Motor neuron (in vitro differentiated cells): ENCODE results near the gene FTO. TPM values are rescaled to one million over a fixed set of nuclear protein-coding genes. Genes with fewer than 3 reads are reported as not detected.

Source experiments
- ATAC-seq, 8 experiments: fragments of 200-7000 bp; cut with Tn5 transposase; replicated peaks in 6 of 8; 2 replicates each; pipeline ENCODE4 v1.8.0; 2021; ENCODE audit warnings: mild to moderate bottlenecking in 8 of 8, moderate library complexity in 8 of 8
- H3K27ac ChIP-seq, 2 donors: fragments of 250-450 bp; sonication (Bioruptor Pico); 2 replicates each; pipeline ENCODE4 v1.9.0; 2021; ENCODE audit warnings: antibody characterized with exemption in 2 of 2, mild to moderate bottlenecking in 2 of 2, moderate library complexity in 1 of 2
- H3K4me1 ChIP-seq, 2 donors: fragments of 250-450 bp; sonication (Bioruptor Pico); replicated peaks in 1 of 2; 2 replicates each; pipeline ENCODE4 v1.6.1; 2021; ENCODE audit warnings: antibody characterized with exemption in 2 of 2, mild to moderate bottlenecking in 2 of 2, moderate library complexity in 1 of 2
- H3K4me3 ChIP-seq, 5 donors: fragments of 250-450 bp; sonication (Bioruptor Pico); 2 replicates each; pipeline ENCODE4 v1.9.0; 2021; ENCODE audit warnings: antibody characterized with exemption in 5 of 5, mild to moderate bottlenecking in 5 of 5, moderate library complexity in 4 of 5
- WGBS, 10 experiments: fragments of 450-650 bp; shearing (Covaris generic); methylation state at CpG; one replicate each; pipeline ENCODE4 v1.0.0; 2022; 5-methylcytosine and 5-hydroxymethylcytosine counted together
- in situ Hi-C, 9 experiments: fragments of 400-800 bp; cut with MboI; loops; one replicate each; pipeline ENCODE4 v1.15.0; 2021; ENCODE audit warnings: low sequenced_read_pairs in 9 of 9, low pct_unique_long_range_greater_than_20kb in 2 of 9; ENCODE audit not compliant: unreplicated experiment in 9 of 9
- total RNA-seq, 8 experiments: library from RNA; unstranded; fragments of 300-600 nt; gene quantifications; 2 replicates each; pipeline versions ENCODE4 v1.2.3 to v1.2.4, GENCODE V29; 2022

Gene FTO
- total RNA-seq: 100 to 1,000 TPM in 5 of 8 experiments, 10 to 100 TPM in 3; 73.8 to 143 (median 112) TPM

DNA sequence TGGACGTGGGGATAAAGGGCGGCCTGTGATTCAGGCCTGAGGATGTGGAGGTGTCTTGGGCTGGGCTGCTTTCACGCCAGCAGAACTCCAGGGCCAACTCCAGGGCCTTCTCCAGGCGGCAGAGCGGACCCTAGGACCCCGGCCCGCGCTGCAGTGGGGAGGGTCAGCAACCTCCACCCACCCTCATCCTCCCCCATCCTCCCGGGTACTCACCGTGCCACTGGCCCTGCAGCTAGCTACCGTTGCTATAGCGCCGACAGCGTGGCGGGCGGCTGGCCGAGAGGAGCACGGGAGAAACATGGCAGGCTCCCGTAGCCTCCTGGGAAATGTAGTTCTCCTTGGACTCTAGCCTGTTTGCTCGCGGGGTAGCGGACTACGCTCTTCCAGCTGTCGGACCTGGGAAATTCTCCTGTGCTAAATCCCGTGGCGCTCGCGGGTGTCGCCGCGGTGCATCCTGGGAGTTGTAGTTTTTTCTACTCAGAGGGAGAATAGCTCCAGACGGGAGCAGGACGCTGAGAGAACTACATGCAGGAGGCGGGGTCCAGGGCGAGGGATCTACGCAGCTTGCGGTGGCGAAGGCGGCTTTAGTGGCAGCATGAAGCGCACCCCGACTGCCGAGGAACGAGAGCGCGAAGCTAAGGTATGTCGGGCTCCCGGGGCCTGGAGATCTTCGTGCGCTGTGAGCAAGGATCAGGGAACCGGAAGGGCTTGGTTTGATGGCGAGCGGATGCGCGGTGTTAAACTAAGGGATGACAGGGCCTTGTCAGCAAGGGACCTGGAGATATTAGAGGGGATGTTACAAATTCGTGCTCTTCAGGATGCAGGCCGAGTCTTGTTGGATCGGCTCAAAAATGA, at the start of gene FTO, which contains the start of gene RPGRIP1L:
Gene FTO (plus strand): TSS at position 567 of the 855 bp plus-strand sequence.
Gene RPGRIP1L (minus strand): TSS at position 270 of the 855 bp plus-strand sequence. CDS start 3,136 bp downstream, outside the sequence.
- H3K4me3 ChIP-seq: peak within 1 kb of the TSS; percentile 52 to 90 (median 67)
- WGBS, 10 experiments: 0 to 1% (median 0%) methylated on average over 1 to 33 of the region's 57 CpGs; no CpG with 5 or more reads in 3 of the 10 experiments
- H3K4me1 ChIP-seq: peaks cover 9 to 11% of the 10 kb centered on the region in 2 donors
- peak within 1 kb of the TSS; percentile 30 to 85 for H3K27ac ChIP-seq
- ATAC-seq: peak; percentile 97 to 98 (median 98)
- in situ Hi-C loops: no loop called here

DNA sequence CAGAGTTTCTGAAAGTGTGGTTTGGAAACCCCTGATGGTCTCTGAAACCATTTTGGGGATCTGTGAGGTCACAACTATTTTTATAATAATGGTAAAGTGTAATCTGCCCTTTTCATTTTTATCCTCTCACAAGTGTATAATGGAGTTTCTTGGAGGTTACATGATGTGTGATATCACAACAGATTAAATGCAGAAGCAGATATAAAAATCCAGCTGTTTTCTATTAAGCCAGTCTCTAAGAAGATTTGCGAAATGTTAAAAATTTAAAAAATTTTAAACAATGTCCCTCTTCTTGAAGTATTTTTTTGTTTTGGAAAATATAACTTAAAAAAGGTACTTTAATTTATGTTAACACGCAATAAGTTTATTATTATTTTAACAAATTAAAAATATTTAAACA, 49.0 kb upstream of the FTO start:
- in situ Hi-C loops: loop anchor here in 1 of 9 experiments (25.0 kb wide), 1 partner anchor 93 kb away; no protein-coding TSS in a partner anchor
- Histone ChIP-seq H3K4me3 (no peak overlapping the region), H3K27ac (no peak overlapping the region), H3K4me1 (no peaks in the 10 kb centered on the region)
- WGBS, 10 experiments: 76 to 100% (median 98%) methylated on average over 1 to 2 of the region's 2 CpGs
- no peak for ATAC-seq

DNA sequence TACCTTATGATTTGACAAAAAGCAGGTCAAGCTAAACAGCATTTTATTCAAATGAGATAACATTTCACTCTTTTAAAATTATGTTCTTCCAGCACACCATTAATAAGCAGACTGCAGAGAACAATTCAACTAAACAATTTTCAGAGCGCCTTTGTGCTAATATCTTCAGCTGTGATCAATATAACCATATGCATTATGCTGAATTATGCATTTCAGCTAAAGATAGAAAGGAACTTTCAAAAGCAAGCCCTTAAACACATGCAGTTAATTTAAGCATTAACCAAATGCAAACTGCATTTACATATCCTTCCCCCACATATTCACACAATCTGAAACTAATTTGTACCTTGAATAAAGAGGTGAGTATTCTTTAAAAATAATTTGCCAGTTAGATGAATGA, 41.9 kb upstream of the FTO start:
- in situ Hi-C loops: loop anchor here in 1 of 9 experiments (25.0 kb wide), 1 partner anchor 100 kb away; no protein-coding TSS in a partner anchor
- peak in 4 of 8 experiments; percentile 47 to 68 (median 57) for ATAC-seq
- Histone ChIP-seq H3K27ac (no peak overlapping the region), H3K4me3 (no peak overlapping the region), H3K4me1 (peaks cover 0 to 9% of the 10 kb centered on the region in 2 donors)
- WGBS, 10 experiments: 0 to 100% (median 67%) methylated on average over 1 of the region's 1 CpG; no CpG with 5 or more reads in 1 of the 10 experiments

DNA sequence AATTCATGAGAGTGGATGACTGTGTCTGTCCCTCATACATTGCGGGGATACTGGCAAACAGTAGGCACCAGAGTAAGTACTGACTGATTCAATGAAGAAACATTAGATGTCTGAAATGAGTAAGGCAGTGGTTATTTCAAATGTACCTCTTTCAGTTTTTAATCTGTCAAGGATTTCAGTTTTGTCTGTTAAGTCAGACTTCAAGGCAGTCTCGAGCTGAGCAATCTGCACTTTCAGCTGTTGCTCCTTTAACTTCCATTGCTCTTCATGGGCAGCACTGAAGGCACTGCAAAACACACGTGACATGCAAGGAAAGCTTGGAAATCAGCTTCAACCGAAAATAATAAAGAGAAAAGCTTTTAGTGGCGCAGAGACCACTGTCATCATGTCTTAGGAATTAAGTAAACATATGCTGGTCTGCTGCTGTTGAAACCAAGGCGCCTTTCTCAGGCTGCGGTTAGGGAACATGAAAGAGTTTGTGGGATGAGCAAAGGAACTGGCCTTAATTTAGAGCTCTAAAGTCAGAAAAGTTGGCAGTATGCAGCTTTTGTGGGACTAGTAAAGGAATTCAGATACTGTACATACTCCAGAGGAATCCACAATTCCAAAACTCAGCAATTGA, 39.1 kb upstream of the FTO start:
- 48 to 88% (median 68%) methylated on average over 4 to 7 of the region's 7 CpGs for WGBS, 10 experiments
- H3K4me3 ChIP-seq: no peak overlapping the region
- in situ Hi-C loops: loop anchor here in 1 of 9 experiments (25.0 kb wide), 1 partner anchor 103 kb away; no protein-coding TSS in a partner anchor
- peak in 2 of 8 experiments; percentile 11 to 25 for ATAC-seq
- H3K27ac ChIP-seq: no peak overlapping the region
- H3K4me1 ChIP-seq: peaks cover 0 to 9% of the 10 kb centered on the region in 2 donors

- in situ Hi-C loops: loop anchor here in 1 of 9 experiments (25.0 kb wide), 1 partner anchor 105 kb away; no protein-coding TSS in a partner anchor
- WGBS, 10 experiments: 0 to 100% (median 93%) methylated on average over 1 to 2 of the region's 3 CpGs; no CpG with 5 or more reads in 1 of the 10 experiments
- Histone ChIP-seq H3K4me1 (peaks cover 0 to 8% of the 10 kb centered on the region in 2 donors), H3K27ac (no peak overlapping the region), H3K4me3 (no peak overlapping the region)
- peak in 3 of 8 experiments; percentile 72 to 85 (median 75) for ATAC-seq
Measured at GRCh38 chr16:53666786-53667415, 37.1 kb upstream of the FTO start.

GRCh38 chr16:53668869-53669268, 35.1 kb upstream of the FTO start:
- Histone ChIP-seq H3K4me1 (no peaks in the 10 kb centered on the region), H3K27ac (no peak overlapping the region), H3K4me3 (no peak overlapping the region)
- WGBS, 10 experiments: 0 to 100% (median 86%) methylated on average over 1 to 2 of the region's 2 CpGs
- no peak for ATAC-seq
- in situ Hi-C loops: loop anchor here in 1 of 9 experiments (25.0 kb wide), 1 partner anchor 107 kb away; no protein-coding TSS in a partner anchor

DNA sequence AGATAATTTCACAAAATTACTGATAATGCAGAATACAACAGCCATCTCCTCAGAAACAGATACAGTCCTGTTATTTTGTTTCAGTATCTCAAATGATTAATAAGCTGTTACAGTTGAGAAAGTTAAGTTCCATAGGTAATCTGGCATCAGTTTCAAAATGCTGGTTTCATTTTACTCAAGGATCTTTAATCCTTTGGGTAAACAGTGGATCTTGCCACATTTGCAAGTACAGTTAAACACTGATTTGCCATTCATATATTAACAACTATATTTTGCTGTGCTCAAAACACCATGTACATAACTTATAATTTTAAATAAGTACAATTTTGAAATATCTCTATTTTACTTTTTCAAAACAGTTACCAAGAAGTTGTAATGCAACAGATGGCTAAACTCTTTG, 31.5 kb upstream of the FTO start:
- H3K27ac ChIP-seq: no peak overlapping the region
- peak in 1 of 8 experiments; percentile 69 for ATAC-seq
- H3K4me1 ChIP-seq: no peaks in the 10 kb centered on the region
- H3K4me3 ChIP-seq: no peak overlapping the region
- in situ Hi-C loops: loop anchor here in 1 of 9 experiments (25.0 kb wide), 1 partner anchor 110 kb away; no protein-coding TSS in a partner anchor

- no peak overlapping the region for H3K27ac ChIP-seq
- H3K4me1 ChIP-seq: no peaks in the 10 kb centered on the region
- WGBS, 10 experiments: 35 to 100% (median 92%) methylated on average over 1 to 4 of the region's 4 CpGs
- in situ Hi-C loops: loop anchor here in 1 of 9 experiments (25.0 kb wide), 1 partner anchor 111 kb away; no protein-coding TSS in a partner anchor
- ATAC-seq: no peak
- no peak overlapping the region for H3K4me3 ChIP-seq
Measured at GRCh38 chr16:53673189-53673588, 30.8 kb upstream of the FTO start.

GRCh38 chr16:53678155-53678554, 25.8 kb upstream of the FTO start:
- H3K4me3 ChIP-seq: no peak overlapping the region
- in situ Hi-C loops: no loop called here
- H3K27ac ChIP-seq: no peak overlapping the region
- no peak for ATAC-seq
- H3K4me1 ChIP-seq: peaks cover 0 to 2% of the 10 kb centered on the region in 2 donors
- 63 to 100% (median 100%) methylated on average over 1 of the region's 1 CpG; no CpG with 5 or more reads in 2 of the 10 experiments for WGBS, 10 experiments

- no peak overlapping the region for H3K27ac ChIP-seq
- ATAC-seq: peak in 1 of 8 experiments; percentile 35
- no peak overlapping the region for H3K4me3 ChIP-seq
- in situ Hi-C loops: no loop called here
- peaks cover 0 to 2% of the 10 kb centered on the region in 2 donors for H3K4me1 ChIP-seq
Measured at GRCh38 chr16:53678756-53679343, 25.1 kb upstream of the FTO start.

DNA sequence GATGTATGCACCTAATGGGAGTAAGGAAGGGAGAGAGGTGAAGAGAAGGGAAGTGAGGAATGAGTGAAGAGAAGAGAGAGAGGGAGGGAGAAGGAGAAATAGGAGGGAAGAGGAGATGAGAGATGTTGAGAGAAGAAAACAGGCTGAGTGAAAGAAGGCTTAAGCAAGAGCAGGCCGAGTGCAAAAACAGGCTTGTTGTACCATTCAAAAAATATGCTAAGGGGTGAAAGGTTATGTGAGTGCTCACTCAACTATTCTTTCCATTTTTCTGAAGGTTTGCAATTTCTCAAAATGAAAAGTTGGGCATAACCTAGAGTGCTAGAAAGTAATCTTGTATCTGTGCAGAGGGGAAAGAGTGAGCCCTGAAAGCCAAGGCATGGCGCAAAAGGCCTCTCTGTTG, 23.2 kb upstream of the FTO start:
- Histone ChIP-seq H3K27ac (no peak overlapping the region), H3K4me3 (no peak overlapping the region), H3K4me1 (peaks cover 0 to 2% of the 10 kb centered on the region in 2 donors)
- in situ Hi-C loops: no loop called here
- 18 to 96% (median 81%) methylated on average over 1 to 2 of the region's 2 CpGs; no CpG with 5 or more reads in 2 of the 10 experiments for WGBS, 10 experiments
- ATAC-seq: peak in 1 of 8 experiments; percentile 24

DNA sequence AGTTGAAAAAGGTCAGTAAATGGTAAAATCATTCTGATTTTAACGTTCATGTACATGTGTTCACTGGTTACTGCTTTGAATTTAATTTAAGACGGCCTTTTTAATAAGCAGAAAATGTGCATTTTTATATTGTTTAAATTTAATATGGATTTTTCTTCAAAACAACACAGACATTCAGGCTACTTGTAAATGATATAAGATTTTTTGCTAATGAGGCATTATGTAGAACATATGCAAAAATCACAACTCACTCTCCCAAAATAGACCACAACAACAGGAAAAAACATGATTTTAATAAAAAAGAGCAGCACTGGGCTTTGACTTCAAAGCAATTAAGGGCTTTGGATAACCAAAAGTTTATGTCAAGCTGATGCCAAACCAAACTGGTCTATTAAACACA, 22.6 kb upstream of the FTO start:
- Histone ChIP-seq H3K4me1 (peaks cover 0 to 2% of the 10 kb centered on the region in 2 donors), H3K27ac (no peak overlapping the region), H3K4me3 (no peak overlapping the region)
- peak in 3 of 8 experiments; percentile 84 to 89 (median 88) for ATAC-seq
- in situ Hi-C loops: no loop called here
- WGBS, 10 experiments: 0 to 97% (median 67%) methylated on average over 2 of the region's 2 CpGs
